Neutrophil (primary cell): ENCODE data around the gene GJA4.

Source experiments
- H3K27ac ChIP-seq: fragments of 200-600 bp; sonication (generic); 2 replicates; pipeline ENCODE4 v1.5.1; 2016; ENCODE audit warnings: mild to moderate bottlenecking, moderate library complexity
- H3K27me3 ChIP-seq: fragments of 200-600 bp; sonication (generic); 2 replicates; pipeline ENCODE4 v1.6.0; 2016; ENCODE audit warnings: mild to moderate bottlenecking
- H3K36me3 ChIP-seq: fragments of 200-600 bp; sonication (generic); 2 replicates; pipeline ENCODE4 v1.5.1; 2017
- H3K4me1 ChIP-seq, 2 experiments: fragments of 200-600 bp in 1 of 2; sonication (generic) in 1 of 2; 1 replicate in 1 of 2; 2 replicates in 1 of 2; pipeline versions ENCODE4 v1.5.1 to v1.6.1; 2013 to 2016; ENCODE audit warnings: low read depth in 1 of 2, low read length in 1 of 2, mild to moderate bottlenecking in 1 of 2, moderate library complexity in 1 of 2; ENCODE audit not compliant: control insufficient read depth in 1 of 2, insufficient read depth in 1 of 2
- H3K4me3 ChIP-seq, 2 experiments: fragments of 200-600 bp in 1 of 2; sonication (generic) in 1 of 2; 1 replicate in 1 of 2; 2 replicates in 1 of 2; pipeline ENCODE4 v1.5.1; 2013 to 2016; ENCODE audit warnings: low read depth in 1 of 2, low read length in 1 of 2, mild to moderate bottlenecking in 1 of 2, moderate library complexity in 1 of 2
- H3K9me3 ChIP-seq: fragments of 200-600 bp; sonication (generic); 2 replicates; pipeline ENCODE4 v1.5.1; 2016
- CTCF ChIP-seq: fragments of 200-600 bp; sonication (generic); IDR thresholded peaks from 2 replicates; pipeline ENCODE4 v1.5.1; 2016; ENCODE audit warnings: antibody characterized with exemption

Gene GJA4

GRCh38 chr1:34785875-34786470 lies 6.8 kb upstream of the GJA4 start:
- Histone ChIP-seq H3K27ac (no peak overlapping the region), H3K36me3 (no peaks in the 10 kb centered on the region), H3K27me3 (peaks cover 66% of the 10 kb centered on the region), H3K4me3 (no peak overlapping the region), H3K4me1 (no peaks in the 10 kb centered on the region), H3K9me3 (no peaks in the 10 kb centered on the region)
- TF ChIP-seq CTCF: no peak

GRCh38 chr1:34786521-34787325 lies 6.1 kb upstream of the GJA4 start:
- Histone ChIP-seq H3K4me3 (no peak overlapping the region), H3K27ac (no peak overlapping the region), H3K9me3 (no peaks in the 10 kb centered on the region), H3K27me3 (peaks cover 66% of the 10 kb centered on the region), H3K4me1 (no peaks in the 10 kb centered on the region), H3K36me3 (no peaks in the 10 kb centered on the region)
- TF ChIP-seq CTCF: no peak

- Histone ChIP-seq H3K9me3 (no peaks in the 10 kb centered on the region), H3K36me3 (no peaks in the 10 kb centered on the region), H3K4me3 (no peak overlapping the region), H3K27me3 (peaks cover 66% of the 10 kb centered on the region), H3K4me1 (no peaks in the 10 kb centered on the region), H3K27ac (no peak overlapping the region)
- TF ChIP-seq CTCF: no peak
Measured at GRCh38 chr1:34787461-34788420, 5.1 kb upstream of the GJA4 start.

GRCh38 chr1:34790985-34791384 lies 1.8 kb upstream of the GJA4 start:
- no peak overlapping the region for H3K4me3 ChIP-seq
- H3K4me1 ChIP-seq: no peaks in the 10 kb centered on the region
- no peaks in the 10 kb centered on the region for H3K36me3 ChIP-seq
- H3K27me3 ChIP-seq: peaks cover 72% of the 10 kb centered on the region
- H3K27ac ChIP-seq: no peak overlapping the region
- no peak for TF ChIP-seq CTCF
- H3K9me3 ChIP-seq: no peaks in the 10 kb centered on the region

- Histone ChIP-seq H3K27me3 (peaks cover 68% of the 10 kb centered on the region), H3K27ac (no peak overlapping the region), H3K4me3 (no peak overlapping the region), H3K9me3 (no peaks in the 10 kb centered on the region), H3K36me3 (no peaks in the 10 kb centered on the region), H3K4me1 (no peaks in the 10 kb centered on the region)
- no peak for TF ChIP-seq CTCF
Measured at GRCh38 chr1:34792424-34792823, 375 bp upstream of the GJA4 start.
